Caco-2 (cell line): Measurements from ENCODE around the gene NFKB1. TPM values are rescaled to one million over a fixed set of nuclear protein-coding genes. Genes with fewer than 3 reads are reported as not detected.
A peak's percentile ranks its signal among the peaks of the same experiment; 100 is the strongest.

Source experiments
- BruUV-seq: library from RNA; stranded (reverse); fragments of 400-500 nt; replicated peaks from 2 replicates; lab custom pipeline; 2021; lab: Mats Ljungman, UMichigan
- CTCF ChIA-PET: fragments of 300-600 bp; sonication (Branson Sonifier 250); formaldehyde crosslinking; loops from one replicate; lab custom pipeline; 2022; ENCODE audit warnings: antibody characterized with exemption; lab: Charles Lee
- POLR2A ChIA-PET: fragments of 300-600 bp; sonication (Branson Sonifier 250); formaldehyde crosslinking; loops from one replicate; lab custom pipeline; 2022; ENCODE audit warnings: antibody characterized with exemption; lab: Charles Lee
- DNase-seq, 2 experiments: peaks; one replicate each; pipeline versions ENCODE4 v3.0.0 to v3.0.0-alpha.2; 2020 to 2022
- H3K27me3 ChIP-seq: replicated peaks from 2 replicates; pipeline ENCODE4 v1.6.0; 2011; ENCODE audit warnings: low read length; ENCODE audit not compliant: control insufficient read depth, insufficient read depth
- H3K36me3 ChIP-seq: 2 replicates; pipeline ENCODE4 v1.5.1; 2011; ENCODE audit warnings: low read length; ENCODE audit not compliant: control insufficient read depth, insufficient read depth
- H3K4me1 ChIP-seq: fragments of 250-450 bp; sonication (Bioruptor Pico); 2 replicates; pipeline ENCODE4 v1.5.1; 2020; ENCODE audit warnings: mild to moderate bottlenecking
- H3K4me3 ChIP-seq: 2 replicates; pipeline ENCODE4 v1.5.1; 2011; ENCODE audit warnings: low read depth, mild to moderate bottlenecking, control low read depth, low read length
- H3K9me3 ChIP-seq: fragments of 250-450 bp; sonication (Bioruptor Pico); 2 replicates; pipeline ENCODE4 v1.5.1; 2020; ENCODE audit warnings: mild to moderate bottlenecking, moderate library complexity
- H3K27ac Mint-ChIP-seq: one replicate; pipeline ENCODE4 v1.8.0; 2022; ENCODE audit warnings: mixed read lengths; ENCODE audit not compliant: unreplicated experiment
- H3K27me3 Mint-ChIP-seq: one replicate; pipeline ENCODE4 v1.8.0; 2022; ENCODE audit warnings: mixed read lengths; ENCODE audit not compliant: insufficient read depth, unreplicated experiment
- H3K36me3 Mint-ChIP-seq: one replicate; pipeline ENCODE4 v1.8.0; 2022; ENCODE audit warnings: mild to moderate bottlenecking, mixed read lengths; ENCODE audit not compliant: insufficient read depth, unreplicated experiment
- H3K4me1 Mint-ChIP-seq: one replicate; pipeline ENCODE4 v1.8.0; 2022; ENCODE audit warnings: low read depth, mixed read lengths; ENCODE audit not compliant: unreplicated experiment
- H3K4me3 Mint-ChIP-seq: one replicate; pipeline ENCODE4 v1.8.0; 2022; ENCODE audit warnings: mild to moderate bottlenecking, moderate library complexity, mixed read lengths; ENCODE audit not compliant: unreplicated experiment
- H3K9me3 Mint-ChIP-seq: one replicate; pipeline ENCODE4 v1.8.0; 2022; ENCODE audit warnings: mixed read lengths; ENCODE audit not compliant: unreplicated experiment
- CTCF ChIP-seq, 2 experiments: fragments of 200-600 bp in 1 of 2; IDR thresholded peaks; 1 replicate in 1 of 2; 2 replicates in 1 of 2; pipeline versions ENCODE4 v1.5.1 to v1.8.0; 2011 to 2022; ENCODE audit warnings: antibody characterized with exemption in 1 of 2, control low read depth in 1 of 2, inconsistent platforms in 1 of 2, low read depth in 1 of 2, low read length in 1 of 2, mild to moderate bottlenecking in 1 of 2, moderate library complexity in 1 of 2; ENCODE audit not compliant: insufficient read depth in 1 of 2, severe bottlenecking in 1 of 2, unreplicated experiment in 1 of 2
- intact Hi-C: fragments of 100-400 bp; cut with micrococcal nuclease; formaldehyde crosslinking; loops from one replicate; pipeline ENCODE4 v1.10.0; 2022; ENCODE audit not compliant: unreplicated experiment
- total RNA-seq: library from RNA; stranded (reverse); gene quantifications from 2 replicates; pipeline ENCODE4 v1.2.3, GENCODE V29; 2022

NFKB1 gene
- total RNA-seq, 1 experiment from 2014 or later: 33.0 TPM

DNA sequence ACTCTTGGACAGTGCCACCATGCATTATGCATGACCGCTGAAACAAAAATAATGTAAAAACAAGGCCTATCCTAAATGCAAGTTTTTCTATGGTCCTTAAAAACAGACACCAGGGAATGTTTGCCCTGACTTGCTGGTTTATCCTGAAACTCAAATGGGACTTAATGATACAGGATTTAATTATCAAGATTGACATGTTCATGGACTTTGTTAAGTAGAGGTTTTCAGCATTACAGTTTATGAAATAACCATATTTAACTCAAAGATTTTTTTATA lies 1.3 kb downstream of the NFKB1 start:
- no peaks in the 10 kb centered on the region for H3K27me3 Mint-ChIP-seq
- peak overlapping the region; percentile 96 for H3K27ac Mint-ChIP-seq
- ChIA-PET POLR2A (no interaction called here), CTCF (no interaction called here)
- Histone ChIP-seq H3K9me3 (no peaks in the 10 kb centered on the region), H3K4me3 (peak overlapping the region; percentile 72), H3K36me3 (no peaks in the 10 kb centered on the region), H3K4me1 (peaks cover 18% of the 10 kb centered on the region; the same call in 1 of the 2 replicates), H3K27me3 (no peaks in the 10 kb centered on the region)
- intact Hi-C loops: loop anchor here (5.0 to 10.0 kb wide), 2 partner anchors 65 to 158 kb away; partner anchors contain the start of gene SLC39A8
- no peak for TF ChIP-seq CTCF (IDR thresholded peaks at IDR 0.05; ENCODE audit: insufficient read depth in 1 of 2, low read depth in 1 of 2, low read length in 1 of 2, severe bottlenecking in 1 of 2, unreplicated experiment in 1 of 2)
- H3K4me3 Mint-ChIP-seq: peak overlapping the region; percentile 95
- no peaks in the 10 kb centered on the region for H3K9me3 Mint-ChIP-seq
- H3K4me1 Mint-ChIP-seq: peaks cover 20% of the 10 kb centered on the region
- H3K36me3 Mint-ChIP-seq: peaks cover 10% of the 10 kb centered on the region
- DNase-seq: no peak
- BruUV-seq: no TSS peak

DNA sequence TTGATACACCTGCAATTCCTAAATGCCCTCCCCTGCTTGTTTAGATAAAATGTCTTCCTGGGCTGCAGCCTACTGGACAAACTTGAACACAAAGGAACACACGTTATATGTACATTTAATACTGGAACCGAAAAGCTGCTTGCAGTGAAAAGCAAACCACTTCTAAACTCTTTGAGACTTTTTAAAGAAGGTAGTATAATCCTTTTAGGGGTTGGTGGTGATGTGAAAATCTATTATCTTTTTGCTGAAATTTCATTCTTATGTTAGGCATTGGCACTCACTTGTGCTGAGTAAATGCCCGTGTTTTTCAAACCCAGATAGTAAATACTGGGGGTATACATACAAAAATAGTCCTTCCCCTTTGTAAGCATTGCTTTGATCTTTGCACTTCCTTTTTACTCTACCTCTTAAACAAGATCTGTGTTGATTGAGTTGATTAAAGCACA lies 2.2 kb downstream of the NFKB1 start:
- no peak overlapping the region for H3K27ac Mint-ChIP-seq
- Histone ChIP-seq H3K36me3 (no peaks in the 10 kb centered on the region), H3K4me1 (peaks cover 18% of the 10 kb centered on the region; the same call in 1 of the 2 replicates), H3K4me3 (peak overlapping the region; percentile 18), H3K27me3 (no peaks in the 10 kb centered on the region), H3K9me3 (no peaks in the 10 kb centered on the region)
- H3K4me1 Mint-ChIP-seq: peaks cover 14% of the 10 kb centered on the region
- BruUV-seq: no TSS peak
- CTCF ChIA-PET: no interaction called here
- H3K36me3 Mint-ChIP-seq: peaks cover 10% of the 10 kb centered on the region
- no peak for TF ChIP-seq CTCF (IDR thresholded peaks at IDR 0.05; ENCODE audit: insufficient read depth in 1 of 2, low read depth in 1 of 2, low read length in 1 of 2, severe bottlenecking in 1 of 2, unreplicated experiment in 1 of 2)
- no peaks in the 10 kb centered on the region for H3K9me3 Mint-ChIP-seq
- intact Hi-C loops: loop anchor here (5.0 to 10.0 kb wide), 2 partner anchors 64 to 159 kb away; partner anchors contain the start of gene SLC39A8
- peak overlapping the region; percentile 95 for H3K4me3 Mint-ChIP-seq
- no peak for DNase-seq
- POLR2A ChIA-PET: no interaction called here
- H3K27me3 Mint-ChIP-seq: no peaks in the 10 kb centered on the region

GRCh38 chr4:102503831-102504786 lies 3.0 kb downstream of the NFKB1 start:
- no peaks in the 10 kb centered on the region for H3K9me3 Mint-ChIP-seq
- no TSS peak for BruUV-seq
- peak overlapping the region; percentile 95 for H3K4me3 Mint-ChIP-seq
- no peaks in the 10 kb centered on the region for H3K9me3 ChIP-seq
- no peaks in the 10 kb centered on the region for H3K36me3 ChIP-seq
- H3K27ac Mint-ChIP-seq: no peak overlapping the region
- CTCF ChIA-PET: no interaction called here
- no peaks in the 10 kb centered on the region for H3K27me3 Mint-ChIP-seq
- H3K27me3 ChIP-seq: no peaks in the 10 kb centered on the region
- TF ChIP-seq CTCF (IDR thresholded peaks at IDR 0.05; ENCODE audit: insufficient read depth in 1 of 2, low read depth in 1 of 2, low read length in 1 of 2, severe bottlenecking in 1 of 2, unreplicated experiment in 1 of 2): no peak
- peaks cover 18% of the 10 kb centered on the region; the same call in 1 of the 2 replicates for H3K4me1 ChIP-seq
- DNase-seq: no peak
- peaks cover 14% of the 10 kb centered on the region for H3K4me1 Mint-ChIP-seq
- H3K4me3 ChIP-seq: no peak overlapping the region
- H3K36me3 Mint-ChIP-seq: peaks cover 10% of the 10 kb centered on the region
- intact Hi-C loops: loop anchor here (5.0 to 10.0 kb wide), 2 partner anchors 63 to 159 kb away; partner anchors contain the start of gene SLC39A8
- POLR2A ChIA-PET: no interaction called here
